ENCODE measurements around the gene LCN2. TPM values are rescaled to one million over a fixed set of nuclear protein-coding genes. Genes with fewer than 3 reads are reported as not detected.

LCN2 gene
- total and polyA plus RNA-seq, 2 experiments from 2014 or later = 2.0 TPM; not detected in 1

GRCh38 chr9:128118971-128119665 lies 30.1 kb upstream of the LCN2 start (continued):
- TF ChIP-seq NANOG (IDR thresholded peaks at IDR 0.05; ENCODE audit: borderline replicate concordance) = no peak
- TF ChIP-seq REST (IDR thresholded peaks at IDR 0.05; ENCODE audit: unreplicated experiment) = no peak

DNA sequence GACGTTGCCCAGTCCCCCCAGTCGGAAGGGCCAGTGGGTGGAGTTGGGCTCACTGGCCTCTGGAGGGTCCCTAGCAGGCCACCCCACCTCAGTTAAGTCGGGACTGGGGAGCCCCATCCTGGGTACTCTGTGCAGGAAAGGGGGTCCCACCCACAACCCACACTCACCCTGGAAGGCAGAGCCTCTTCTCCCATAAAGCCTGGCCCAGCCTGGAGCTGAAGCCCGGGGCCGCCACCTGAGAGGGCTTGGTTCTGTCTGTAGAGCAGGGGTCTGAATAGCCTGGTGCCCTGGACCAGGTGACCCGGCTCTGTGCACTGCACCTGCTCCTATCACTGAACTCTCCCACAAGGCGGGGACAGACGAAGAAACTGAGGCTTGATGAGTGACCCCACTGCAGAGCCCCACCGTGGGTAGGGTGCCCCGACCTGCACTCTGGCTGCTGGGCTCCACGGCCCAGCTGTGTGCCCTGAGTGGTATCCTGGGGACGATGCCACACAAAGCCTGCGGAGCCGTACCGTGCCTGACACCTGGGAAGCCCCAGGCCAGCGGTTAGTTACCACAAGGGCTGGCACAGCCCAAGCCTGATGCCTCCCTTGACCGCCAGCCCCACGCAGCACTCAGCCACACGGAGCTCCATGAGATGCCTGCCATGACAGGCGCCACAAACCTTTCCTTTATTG lies 29.1 kb upstream of the LCN2 start:
- peaks cover 23% of the 10 kb centered on the region for H3K27me3 Mint-ChIP-seq (ENCODE audit: insufficient read depth, low read depth, poor library complexity)
- Histone ChIP-seq H3K4me3 (no peak overlapping the region), H3K79me2 (replicated peaks; ENCODE audit: insufficient read depth) (peaks cover 7% of the 10 kb centered on the region; the same call in 1 of the 2 replicates), H3K4me1 (ENCODE audit: insufficient read depth) (peaks cover 6% of the 10 kb centered on the region; the same call in 1 of the 2 replicates), H3K36me3 (ENCODE audit: insufficient read depth) (0 out of 2 replicates have a peak, but pooled peaks cover 4% of the 10 kb centered on the region), H3K9me2 (ENCODE audit: insufficient read depth) (no peaks in the 10 kb centered on the region), H3K27me3 (ENCODE audit: insufficient read depth) (no peaks in the 10 kb centered on the region), H4K20me1 (replicated peaks; ENCODE audit: insufficient read depth) (peaks cover 9% of the 10 kb centered on the region), H2AFZ (no peak overlapping the region), H3K4me2 (no peak overlapping the region), H3K27ac (ENCODE audit: low read depth) (no peak overlapping the region), H3F3A (replicated peaks; ENCODE audit: low read depth) (peaks cover 7% of the 10 kb centered on the region; the same call in 1 of the 2 replicates)
- DNase-seq (ENCODE audit: low spot score) (no peak), ATAC-seq (no peak)
- H3K4me3 Mint-ChIP-seq = no peak overlapping the region
- peaks cover 37% of the 10 kb centered on the region for H3K36me3 Mint-ChIP-seq (ENCODE audit: low read depth)
- H3K9me3 Mint-ChIP-seq = no peaks in the 10 kb centered on the region
- peaks cover 12% of the 10 kb centered on the region for H3K4me1 Mint-ChIP-seq
- H3K27ac Mint-ChIP-seq = no peak overlapping the region
- no peak for TF ChIP-seq POLR2AphosphoS5 (IDR thresholded peaks at IDR 0.05; ENCODE audit: low read depth)
- TF ChIP-seq NANOG (IDR thresholded peaks at IDR 0.05; ENCODE audit: borderline replicate concordance) = no peak
- TF ChIP-seq ETS1 (IDR thresholded peaks at IDR 0.05) = no peak
- TF ChIP-seq REST (IDR thresholded peaks at IDR 0.05; ENCODE audit: unreplicated experiment) = no peak
- TF ChIP-seq CREB1 (CRISPR knock-in tag; IDR thresholded peaks at IDR 0.05; ENCODE audit: low read depth) = no peak
- no peak for TF ChIP-seq JUNB (IDR thresholded peaks at IDR 0.05; ENCODE audit: unreplicated experiment)
- no peak for TF ChIP-seq ZNF331 (CRISPR knock-in tag; IDR thresholded peaks at IDR 0.05; ENCODE audit: low read depth)
- TF ChIP-seq STAT1 (IDR thresholded peaks at IDR 0.05; ENCODE audit: unreplicated experiment) = no peak

Measured in GM23338 (cell line).